Measurements from ENCODE around the gene LAMA2. TPM values are rescaled to one million over a fixed set of nuclear protein-coding genes. Genes with fewer than 3 reads are reported as not detected.

Gene LAMA2
- total RNA-seq, 4 donors from 2014 or later, result 97.3 to 509 (median 200) TPM

DNA sequence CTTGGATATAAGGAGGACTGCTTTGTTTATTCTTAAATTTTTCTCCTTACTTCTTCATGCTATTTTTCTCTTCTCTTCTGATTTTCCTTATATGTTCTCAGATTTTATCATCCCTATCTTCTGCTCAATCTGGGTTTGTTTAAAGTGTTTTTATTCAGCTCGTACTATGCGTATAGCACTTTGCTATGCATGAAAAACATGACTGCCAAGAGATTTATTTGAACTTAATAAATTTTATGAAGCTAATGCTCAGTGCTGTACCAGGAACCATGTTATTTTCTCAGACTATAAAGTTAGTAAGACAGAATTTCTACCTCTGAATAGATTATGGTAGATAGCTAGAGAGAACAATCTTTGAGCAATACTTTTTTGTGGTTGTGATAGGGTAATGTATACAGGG, 305.9 kb downstream of the LAMA2 start:
- DNase-seq (ENCODE audit: low spot score) (no peak), ATAC-seq (ENCODE audit: low FRiP score) (no peak)
- TF ChIP-seq CTCF (IDR thresholded peaks at IDR 0.05), result no peak

GRCh38 chr6:129189266-129189665, 306.3 kb downstream of the LAMA2 start:
- ATAC-seq (ENCODE audit: low FRiP score) (no peak), DNase-seq (ENCODE audit: low spot score) (no peak)
- no peak for TF ChIP-seq CTCF (IDR thresholded peaks at IDR 0.05)

GRCh38 chr6:129191235-129191634, 308.3 kb downstream of the LAMA2 start:
- ATAC-seq (ENCODE audit: low FRiP score), result no peak
- TF ChIP-seq CTCF (IDR thresholded peaks at IDR 0.05), result no peak

GRCh38 chr6:129192458-129192989, 309.6 kb downstream of the LAMA2 start:
- DNase-seq (ENCODE audit: low spot score) (no peak), ATAC-seq (ENCODE audit: low FRiP score) (no peak)
- no peak for TF ChIP-seq CTCF (IDR thresholded peaks at IDR 0.05)

More at GRCh38 chr6:129191235-129191634, 308.3 kb downstream of the LAMA2 start:
- DNase-seq (ENCODE audit: low spot score), result no peak

- ATAC-seq (ENCODE audit: low FRiP score) (no peak), DNase-seq (ENCODE audit: low spot score) (no peak)
- no peak for TF ChIP-seq CTCF (IDR thresholded peaks at IDR 0.05)
Measured at GRCh38 chr6:129194306-129194941, 311.5 kb downstream of the LAMA2 start.

DNA sequence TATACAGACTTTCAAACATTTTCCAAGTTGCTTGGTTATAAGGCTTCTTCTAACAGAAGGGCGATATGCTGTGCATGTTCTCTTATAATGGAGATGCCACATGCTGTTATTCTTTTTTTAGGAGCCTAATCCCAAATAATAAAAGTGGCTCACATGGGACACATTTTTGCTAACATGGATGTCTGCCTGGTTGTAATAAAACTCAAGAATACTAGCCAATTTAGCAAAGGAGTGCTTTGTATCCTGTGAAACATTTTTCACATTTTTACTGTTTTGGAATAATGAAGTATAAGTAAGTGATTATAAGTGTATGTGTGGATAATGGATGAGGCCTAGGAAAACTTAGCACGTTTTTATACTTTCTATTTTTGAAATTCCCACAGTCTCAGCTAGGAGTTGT, 312.2 kb downstream of the LAMA2 start:
- ATAC-seq (ENCODE audit: low FRiP score) (no peak), DNase-seq (ENCODE audit: low spot score) (no peak)
- TF ChIP-seq CTCF (IDR thresholded peaks at IDR 0.05), result no peak

DNA sequence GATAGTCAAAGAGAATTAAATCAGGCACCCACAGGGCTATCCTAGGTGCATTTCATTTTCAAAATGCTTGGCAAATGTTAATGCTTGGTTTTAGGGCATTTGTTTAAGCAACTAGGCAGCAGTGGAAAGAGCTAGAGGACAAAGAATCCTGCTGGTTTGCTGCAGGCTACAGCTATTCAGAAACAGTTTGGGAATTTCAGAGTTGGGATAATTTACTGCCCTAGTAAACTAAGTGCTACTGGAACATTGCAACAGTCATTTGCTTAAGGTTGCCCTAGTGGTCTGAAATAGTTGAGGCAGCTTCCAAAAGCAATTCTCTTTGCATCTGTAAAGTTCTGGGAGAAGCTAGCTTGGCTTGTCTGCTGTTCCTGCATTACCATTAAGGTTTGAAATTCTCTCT, 312.7 kb downstream of the LAMA2 start:
- ATAC-seq (ENCODE audit: low FRiP score), result no peak
- DNase-seq (ENCODE audit: low spot score), result no peak
- TF ChIP-seq CTCF (IDR thresholded peaks at IDR 0.05), result no peak

Measured in omental fat pad (tissue), 4 donors.